Hematopoietic multipotent progenitor cell treated with erythropoietin and hydrocortisone succinate and interleukin-3 and kit ligand, for 4 days (in vitro differentiated cells): ENCODE results near the gene GSDME.

Experiments
- DNase-seq: peaks from one replicate; pipeline ENCODE4 v3.0.0-alpha.2; 2015

Gene GSDME

GRCh38 chr7:24769014-24769830, 12.0 kb upstream of the GSDME start:
- peak; percentile 25 for DNase-seq

- DNase-seq: no peak
Observed at GRCh38 chr7:24767878-24768569, 10.8 kb upstream of the GSDME start.

DNA sequence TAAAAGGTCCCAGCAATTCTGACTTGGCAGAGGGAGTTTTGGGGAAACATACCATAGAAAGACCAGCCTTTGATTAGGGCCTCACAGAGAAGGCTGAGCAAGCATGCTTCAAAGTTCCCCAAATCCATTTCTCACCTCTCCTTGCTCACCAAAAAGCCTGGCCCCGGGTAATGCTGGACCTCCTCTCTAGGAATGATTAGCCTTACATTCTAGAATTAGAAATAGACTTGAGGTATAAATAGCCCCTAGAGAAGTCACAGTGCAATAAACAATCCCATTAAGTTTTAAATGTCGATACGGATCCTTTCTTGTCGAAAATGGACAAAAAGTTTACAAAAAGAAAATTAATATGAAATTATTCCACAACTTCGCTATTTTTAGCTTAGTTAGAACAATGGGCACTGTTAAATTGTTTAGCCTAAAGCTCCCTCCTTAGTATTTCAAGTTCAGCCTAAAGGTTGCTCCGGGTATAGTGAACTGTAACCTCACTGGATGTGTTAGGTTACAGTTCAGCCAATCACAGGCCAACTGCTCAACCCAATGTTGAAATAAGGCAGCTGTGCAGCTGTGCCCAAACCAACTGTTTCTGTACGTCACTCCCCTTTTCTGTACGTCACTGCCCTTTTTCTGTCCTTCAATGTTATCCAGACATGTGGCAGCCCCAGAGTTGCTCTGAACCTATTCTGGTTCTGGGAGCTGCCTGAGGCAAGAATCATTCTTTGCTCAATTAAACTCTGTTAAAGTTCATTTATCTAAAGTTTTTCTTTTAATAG, 7.9 kb upstream of the GSDME start:
- peak; percentile 14 for DNase-seq

GRCh38 chr7:24764011-24764410, 6.7 kb upstream of the GSDME start:
- DNase-seq: no peak

- no peak for DNase-seq
Observed at GRCh38 chr7:24763303-24763901, 6.1 kb upstream of the GSDME start.

- DNase-seq: no peak
Observed at GRCh38 chr7:24762771-24763170, 5.5 kb upstream of the GSDME start.

GRCh38 chr7:24760968-24761367, 3.7 kb upstream of the GSDME start:
- DNase-seq: no peak

- DNase-seq: peak; percentile 30
Observed at GRCh38 chr7:24756545-24757352, 515 bp downstream of the GSDME start.

GRCh38 chr7:24755541-24756407, 1.5 kb downstream of the GSDME start:
- DNase-seq: peak; percentile 30

DNA sequence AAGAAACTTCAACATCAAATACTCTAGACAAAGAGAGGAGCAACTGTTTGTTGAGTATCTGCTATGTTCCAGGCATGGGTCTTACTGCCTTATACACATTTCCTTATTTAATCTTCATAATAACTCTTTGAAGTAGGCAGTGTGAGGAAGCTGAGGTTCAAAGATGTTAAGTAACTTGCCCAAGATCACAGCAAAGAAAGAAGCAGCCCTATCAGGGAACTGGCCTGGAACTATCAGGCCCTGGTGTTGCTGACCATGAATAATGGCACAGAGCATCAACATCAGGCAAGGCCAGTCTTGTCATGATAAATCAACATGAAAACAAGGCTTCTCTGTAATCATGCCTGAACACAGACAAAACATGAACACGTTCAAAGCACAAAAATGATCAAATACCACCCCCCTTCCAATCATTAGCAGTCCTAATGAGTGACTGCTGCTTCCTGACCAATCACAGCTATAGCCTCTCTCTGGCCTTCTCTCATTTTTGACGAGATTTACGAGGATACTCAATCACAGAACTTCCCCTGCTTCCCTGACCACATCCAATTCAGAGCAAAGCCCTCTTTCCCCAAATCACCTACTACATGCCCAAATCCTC, 2.3 kb downstream of the GSDME start:
- no peak for DNase-seq

DNA sequence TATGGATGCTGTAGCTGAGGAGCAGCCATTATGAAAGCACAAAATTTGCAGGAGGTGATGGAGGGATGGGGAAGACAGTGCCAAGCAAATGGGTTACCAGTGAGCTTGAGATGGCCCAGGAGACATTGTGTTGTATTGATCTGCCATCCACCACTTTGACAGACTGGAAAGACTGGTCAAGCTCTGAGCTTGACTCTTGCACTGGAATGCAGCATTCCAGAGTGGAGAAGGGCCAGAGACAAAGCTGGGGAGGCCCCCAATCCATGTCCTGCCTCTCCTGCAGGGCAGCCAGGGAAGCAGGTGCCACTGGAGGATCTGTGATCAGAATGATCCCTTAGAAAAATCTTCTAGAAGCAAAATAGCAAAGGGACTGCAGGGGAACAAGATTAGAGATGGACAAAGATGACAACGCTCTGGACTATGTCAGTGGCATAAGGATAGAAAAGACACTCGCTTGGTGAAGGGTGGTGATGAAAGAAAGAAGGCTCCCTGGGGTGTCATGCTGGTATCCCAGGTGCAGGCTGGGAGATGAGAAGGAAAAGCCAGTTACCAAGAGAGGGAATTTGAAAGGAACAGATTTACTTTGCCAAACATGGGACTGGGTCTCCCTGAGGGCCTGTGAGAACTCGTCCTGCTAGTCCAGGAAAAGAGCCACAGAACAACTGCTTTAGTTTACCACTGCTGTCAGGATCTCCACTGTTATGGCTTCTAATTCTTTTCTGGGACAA, 5.0 kb downstream of the GSDME start:
- no peak for DNase-seq

DNA sequence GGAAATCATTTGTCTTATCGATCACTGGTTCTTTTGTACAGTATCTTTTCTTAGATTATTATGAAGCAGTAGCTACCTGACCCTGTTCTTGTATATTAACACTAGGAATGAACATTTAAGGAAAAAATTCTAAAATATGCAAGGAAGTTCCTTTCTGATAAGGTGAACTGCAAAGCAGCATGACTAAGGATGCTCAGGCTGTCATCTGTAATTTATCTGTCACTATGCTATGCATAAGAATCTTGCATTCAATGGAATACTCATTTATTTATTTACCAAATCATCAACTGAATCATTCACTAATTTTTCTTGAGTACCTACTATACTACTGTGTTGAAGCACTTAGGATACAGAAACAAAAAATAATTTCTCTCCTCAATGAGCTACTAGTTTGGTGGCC, 5.8 kb downstream of the GSDME start:
- DNase-seq: no peak

GRCh38 chr7:24750441-24751055, 6.7 kb downstream of the GSDME start:
- no peak for DNase-seq

DNA sequence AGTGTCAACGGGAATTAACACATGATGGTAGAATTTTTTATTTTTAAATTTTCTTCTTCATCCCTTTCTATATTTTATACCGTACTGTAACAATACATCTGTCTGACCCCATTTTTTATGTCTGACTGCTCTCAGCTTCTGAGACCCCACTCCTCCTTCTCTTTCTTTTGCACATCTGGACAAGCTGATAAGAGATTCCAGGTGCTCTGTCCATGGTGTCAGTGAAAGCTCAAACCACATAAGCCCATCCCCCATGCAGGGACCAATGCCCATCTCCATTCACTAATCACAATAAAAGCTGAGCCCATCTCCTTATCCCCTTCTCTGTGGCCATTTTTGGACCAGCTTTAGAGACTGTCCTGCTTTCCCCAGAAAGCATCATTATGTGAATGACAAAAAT, 8.7 kb downstream of the GSDME start:
- DNase-seq: no peak

DNA sequence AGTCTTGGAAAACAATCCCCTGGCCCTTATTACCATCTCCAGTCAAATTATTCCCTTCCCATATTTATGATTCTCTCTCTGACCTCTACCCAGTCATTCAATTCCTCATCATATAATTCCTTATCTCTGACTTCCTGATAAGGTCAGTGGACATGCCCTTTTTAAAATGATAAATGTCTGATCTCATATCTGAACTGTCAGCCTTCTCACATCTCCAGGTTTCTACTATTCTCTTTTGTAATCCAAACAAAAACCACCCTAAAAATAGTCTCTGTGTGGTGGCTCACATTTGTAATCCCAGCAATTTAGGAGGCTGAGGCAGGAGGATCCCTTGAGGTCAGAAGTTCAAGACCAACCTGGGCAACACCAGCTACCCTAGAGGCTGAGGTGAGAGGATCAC, 11.9 kb downstream of the GSDME start:
- no peak for DNase-seq

DNA sequence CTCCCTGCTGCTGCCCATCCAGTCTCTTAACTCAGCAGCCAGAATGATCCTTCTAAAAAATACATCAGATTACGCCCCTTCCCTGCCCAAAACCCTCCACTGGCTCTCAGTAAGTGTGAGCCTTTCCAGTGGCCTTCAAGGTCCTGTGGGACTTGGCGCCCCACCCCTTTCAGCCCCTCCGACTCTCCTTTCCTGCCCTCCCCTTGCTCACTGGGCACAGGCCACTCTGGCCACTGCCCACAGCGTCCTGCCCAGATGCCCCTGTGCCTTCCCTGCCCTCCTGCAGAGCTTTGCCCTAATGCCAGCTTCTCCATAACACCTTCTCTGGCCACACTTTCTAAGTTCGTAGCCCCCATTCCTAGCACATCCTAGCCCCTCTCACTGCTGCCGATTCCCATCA, 13.8 kb downstream of the GSDME start:
- no peak for DNase-seq

DNA sequence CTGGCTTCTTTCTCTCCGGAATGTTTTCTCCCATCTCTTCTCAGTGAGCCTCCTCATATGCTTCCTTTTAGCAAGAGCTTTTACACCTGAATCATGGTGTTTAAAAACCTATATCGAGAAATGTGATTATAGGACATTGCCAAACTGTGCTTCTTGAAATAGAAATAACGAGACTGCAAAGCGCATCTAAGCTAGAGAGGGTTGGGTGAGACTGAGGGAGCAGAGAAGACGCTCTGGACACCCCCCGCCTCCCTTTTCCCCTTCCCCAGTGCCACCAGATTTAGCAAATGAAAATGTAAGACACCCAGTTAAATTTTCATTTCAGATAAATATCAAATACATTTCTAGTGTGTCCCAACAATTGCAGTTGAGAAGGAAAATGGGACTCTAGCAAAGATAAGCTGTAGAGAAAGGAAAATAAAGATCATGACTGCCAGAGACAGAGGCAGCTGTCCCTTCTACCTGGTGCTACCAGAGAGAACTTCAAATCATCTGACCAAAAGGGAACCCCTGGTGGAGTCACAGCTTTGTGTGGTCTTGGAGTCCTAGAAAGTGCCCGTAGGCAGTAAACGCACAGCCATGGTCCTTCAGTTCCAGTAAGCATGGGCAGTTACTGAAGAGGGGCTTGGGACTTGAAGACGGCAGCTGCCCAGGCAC, 14.6 kb downstream of the GSDME start:
- DNase-seq: no peak

DNA sequence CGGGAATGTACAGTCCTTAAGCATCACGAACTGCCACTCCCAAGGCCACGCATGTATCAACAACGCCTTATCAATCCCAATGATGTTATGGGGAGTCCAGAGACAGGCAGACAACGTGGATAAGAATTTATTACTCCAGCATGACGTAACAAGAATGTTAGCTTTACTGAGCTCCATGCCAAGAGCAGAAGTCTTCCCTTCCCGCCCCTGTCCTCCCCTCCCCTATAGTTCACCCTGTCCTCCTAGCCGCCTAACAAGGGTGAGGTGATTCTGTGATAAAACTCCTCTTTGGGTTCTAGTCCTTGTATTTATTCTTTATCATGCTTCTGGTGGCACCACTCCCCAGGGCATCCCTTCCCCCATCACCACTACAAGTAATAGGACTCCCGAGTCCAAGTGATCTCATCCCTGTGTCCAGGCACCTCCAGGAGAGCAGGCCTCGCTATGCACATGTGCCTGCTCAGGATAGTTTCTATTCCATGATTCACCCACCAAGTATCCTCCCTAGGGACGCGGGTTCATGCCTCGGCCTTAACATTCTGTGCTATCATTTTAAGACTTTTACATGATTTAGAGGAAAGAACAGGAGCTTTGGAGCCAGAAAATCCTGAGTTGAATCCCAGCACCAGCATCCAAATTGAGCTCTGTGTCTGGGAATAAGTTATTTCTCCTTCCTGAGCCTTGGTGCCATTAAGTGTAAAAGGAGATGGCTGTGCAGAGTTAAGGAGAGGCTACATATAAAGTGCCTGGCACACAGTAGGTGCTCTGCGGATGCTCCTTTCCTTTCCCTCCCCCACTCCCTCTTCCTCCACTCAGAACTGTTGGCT, 15.4 kb downstream of the GSDME start:
- no peak for DNase-seq
